HepG2 (cell line): Measurements from ENCODE around the gene AKR1C3. TPM values are rescaled to one million over a fixed set of nuclear protein-coding genes. Genes with fewer than 3 reads are reported as not detected.

Experiments
- CHD4 ChIP-seq: fragments of 200-600 bp; sonication (generic); IDR thresholded peaks from 2 replicates; pipeline ENCODE4 v1.7.0; 2017; ENCODE audit warnings: mild to moderate bottlenecking, low read length, borderline replicate concordance
- ELF3 ChIP-seq: IDR thresholded peaks from 2 replicates; pipeline ENCODE4 v1.6.1; 2016; ENCODE audit warnings: missing genetic modification reagents, missing compliant biosample characterization
- MAFG ChIP-seq: sonication (generic); formaldehyde crosslinking; IDR thresholded peaks from 2 replicates; pipeline ENCODE4 v1.5.1; 2020; ENCODE audit warnings: mild to moderate bottlenecking, missing genetic modification reagents
- MAFK ChIP-seq, 2 experiments: IDR thresholded peaks in 1 of 2; conservative IDR thresholded peaks in 1 of 2; 2 replicates each; pipeline ENCODE4 v1.6.1; 2011; ENCODE audit warnings: improper control_type of control experiment in 2 of 2, low read length in 2 of 2
- MXD1 ChIP-seq: sonication (generic); formaldehyde crosslinking; IDR thresholded peaks from 2 replicates; pipeline ENCODE4 v1.4.0; 2020; ENCODE audit warnings: mild to moderate bottlenecking, missing genetic modification reagents
- NFE2 ChIP-seq: sonication (generic); formaldehyde crosslinking; IDR thresholded peaks from 2 replicates; pipeline ENCODE4 v1.4.0; 2020; ENCODE audit warnings: missing genetic modification reagents
- POLR2A ChIP-seq, 2 experiments: IDR thresholded peaks; 2 replicates each; pipeline ENCODE4 v1.6.1; 2011; ENCODE audit warnings: low read depth in 2 of 2, low read length in 2 of 2, mild to moderate bottlenecking in 1 of 2, moderate library complexity in 1 of 2; ENCODE audit not compliant: insufficient read depth in 1 of 2
- RNF219 ChIP-seq: sonication (generic); formaldehyde crosslinking; IDR thresholded peaks from 2 replicates; pipeline ENCODE4 v1.5.0; 2020; ENCODE audit warnings: mild to moderate bottlenecking, missing genetic modification reagents
- TCF7 ChIP-seq: sonication (generic); IDR thresholded peaks from 2 replicates; pipeline ENCODE4 v1.6.1; 2016; ENCODE audit warnings: antibody characterized with exemption, low read depth
- ZGPAT ChIP-seq: IDR thresholded peaks from 2 replicates; pipeline ENCODE4 v1.6.1; 2016; ENCODE audit warnings: mild to moderate bottlenecking
- ZHX2 ChIP-seq, 2 experiments: sonication (generic) in 1 of 2; formaldehyde crosslinking in 1 of 2; IDR thresholded peaks; 2 replicates each; pipeline versions ENCODE4 v1.6.1 to v1.9.0; 2014 to 2022; ENCODE audit warnings: antibody characterized with exemption in 1 of 2, borderline replicate concordance in 1 of 2, inconsistent platforms in 1 of 2, low read depth in 1 of 2, missing genetic modification reagents in 1 of 2
- ZNF143 ChIP-seq: sonication (generic); formaldehyde crosslinking; IDR thresholded peaks from 2 replicates; pipeline ENCODE4 v1.4.0; 2020; ENCODE audit warnings: missing genetic modification reagents
- ZNF326 ChIP-seq: sonication (generic); formaldehyde crosslinking; IDR thresholded peaks from 2 replicates; pipeline ENCODE4 v1.4.0; 2020; ENCODE audit warnings: missing genetic modification reagents, borderline replicate concordance
- ZNF660 ChIP-seq: sonication (generic); formaldehyde crosslinking; IDR thresholded peaks from 2 replicates; pipeline ENCODE4 v1.5.1; 2020; ENCODE audit warnings: mild to moderate bottlenecking, low read depth, missing genetic modification reagents, borderline replicate concordance
- ZNF672 ChIP-seq: sonication (generic); formaldehyde crosslinking; IDR thresholded peaks from 2 replicates; pipeline ENCODE4 v1.8.1; 2022; ENCODE audit warnings: missing genetic modification reagents
- polyA plus RNA-seq, 8 experiments: library from polyadenylated mRNA; depleted of rRNA in 3 of 8; stranded (reverse) in 7 of 8; unstranded in 1 of 8; fragments of >200 nt; fragmentation: Illumina TruSeq in 4 of 8; extraction: Trizol in 4 of 8; gene quantifications; 2 replicates each; pipeline versions ENCODE4 v1.2.1 to v1.2.3, GENCODE V29; 2011 to 2016; ENCODE audit warnings: low read depth in 4 of 8, missing spikeins in 1 of 8, mixed read lengths in 1 of 8; ENCODE audit not compliant: insufficient read depth in 1 of 8
- total RNA-seq, 5 experiments: library from RNA; depleted of rRNA; stranded (reverse); fragments of >200 nt; fragmentation: Illumina TruSeq; extraction: Trizol; gene quantifications; 2 replicates each; pipeline ENCODE4 v1.2.3, GENCODE V29; 2016; ENCODE audit warnings: low read depth in 1 of 5
- TF ChIP-seq, protein P1 (sequence below): sonication (generic); formaldehyde crosslinking; IDR thresholded peaks from 2 replicates; pipeline ENCODE4 v1.4.0; 2020; ENCODE audit warnings: missing genetic modification reagents

Gene AKR1C3
- total and polyA plus RNA-seq, 2 of the 13 experiments (the other 11 are each of a cell fraction or from before 2014, with no cell fraction given) = 368 to 532 TPM

GRCh38 chr10:5147981-5148677 lies 53.9 kb downstream of the AKR1C3 start (continued):
- TF ChIP-seq RNF219 (CRISPR knock-in tag) = 0 out of 2 replicates have a peak, but pooled peaks have one; percentile 23
- TF ChIP-seq, protein P1, sequence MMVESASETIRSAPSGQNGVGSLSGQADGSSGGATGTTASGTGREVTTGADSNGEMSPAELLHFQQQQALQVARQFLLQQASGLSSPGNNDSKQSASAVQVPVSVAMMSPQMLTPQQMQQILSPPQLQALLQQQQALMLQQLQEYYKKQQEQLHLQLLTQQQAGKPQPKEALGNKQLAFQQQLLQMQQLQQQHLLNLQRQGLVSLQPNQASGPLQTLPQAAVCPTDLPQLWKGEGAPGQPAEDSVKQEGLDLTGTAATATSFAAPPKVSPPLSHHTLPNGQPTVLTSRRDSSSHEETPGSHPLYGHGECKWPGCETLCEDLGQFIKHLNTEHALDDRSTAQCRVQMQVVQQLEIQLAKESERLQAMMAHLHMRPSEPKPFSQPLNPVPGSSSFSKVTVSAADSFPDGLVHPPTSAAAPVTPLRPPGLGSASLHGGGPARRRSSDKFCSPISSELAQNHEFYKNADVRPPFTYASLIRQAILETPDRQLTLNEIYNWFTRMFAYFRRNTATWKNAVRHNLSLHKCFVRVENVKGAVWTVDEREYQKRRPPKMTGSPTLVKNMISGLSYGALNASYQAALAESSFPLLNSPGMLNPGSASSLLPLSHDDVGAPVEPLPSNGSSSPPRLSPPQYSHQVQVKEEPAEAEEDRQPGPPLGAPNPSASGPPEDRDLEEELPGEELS (CRISPR knock-in tag) = peak; percentile 84
- TF ChIP-seq ZHX2 (IDR thresholded peaks at IDR 0.05; ENCODE audit: low read depth) = no peak
- TF ChIP-seq ZHX2 (CRISPR knock-in tag; IDR thresholded peaks at IDR 0.05; ENCODE audit: borderline replicate concordance) = no peak
- peak; percentile 89; the same call in 1 of the 2 replicates for TF ChIP-seq CHD4
- peak; percentile 68 for TF ChIP-seq ZGPAT (CRISPR knock-in tag)
- TF ChIP-seq MXD1 (CRISPR knock-in tag) = no peak
- TF ChIP-seq ELF3 (CRISPR knock-in tag) = peak; percentile 62; the same call in 1 of the 2 replicates
- no peak for TF ChIP-seq ZNF326 (CRISPR knock-in tag)
- peak in 1 of 2 experiments; percentile 23; a peak in 2 of 4 replicates for TF ChIP-seq POLR2A (IDR thresholded peaks at IDR 0.05; ENCODE audit: insufficient read depth in 1 of 2, low read depth in 2 of 2, low read length in 2 of 2)
- no peak for TF ChIP-seq ZNF672 (CRISPR knock-in tag)
- TF ChIP-seq TCF7 = peak; percentile 85
- no peak for TF ChIP-seq ZNF660 (CRISPR knock-in tag)
- TF ChIP-seq NFE2 = peak; percentile 86; the same call in 1 of the 2 replicates
- TF ChIP-seq MAFK (conservative IDR thresholded peaks at IDR 0.05 in 1 of 2, IDR thresholded peaks at IDR 0.05 in 1 of 2; ENCODE audit: low read length in 2 of 2) = peak; percentile 51 to 82
- TF ChIP-seq MAFG = no peak
- no peak for TF ChIP-seq ZNF143 (CRISPR knock-in tag)
